Astrocyte of the cerebellum (primary cell): ENCODE data around the gene RNF44.

ENCODE experiments used
- DNase-seq: peaks from one replicate; pipeline ENCODE4 v3.0.0-alpha.2; 2011; ENCODE audit warnings: low read depth
- H3K4me3 ChIP-seq: 2 replicates; pipeline ENCODE4 v1.5.1; 2011; ENCODE audit warnings: mild to moderate bottlenecking, low read depth, low read length, moderate library complexity
- CTCF ChIP-seq: IDR thresholded peaks from 2 replicates; pipeline ENCODE4 v1.5.1; 2012; ENCODE audit warnings: low read length, low read depth, moderate library complexity, mild to moderate bottlenecking; ENCODE audit errors: missing control alignments
- in situ Hi-C: cut with HindIII; loops from 2 replicates; pipeline ENCODE4 v1.10.0; 2017; ENCODE audit warnings: low sequenced_read_pairs

The RNF44 gene

GRCh38 chr5:176545737-176546509, 8.7 kb upstream of the RNF44 start:
- no peak for DNase-seq
- TF ChIP-seq CTCF = no peak
- no peak overlapping the region for H3K4me3 ChIP-seq
- in situ Hi-C loops = no loop called here

- in situ Hi-C loops = no loop called here
- H3K4me3 ChIP-seq = no peak overlapping the region
- TF ChIP-seq CTCF = no peak
- DNase-seq = no peak
Observed at GRCh38 chr5:176545388-176545736, 8.2 kb upstream of the RNF44 start.

- DNase-seq = no peak
- TF ChIP-seq CTCF = no peak
- in situ Hi-C loops = no loop called here
- H3K4me3 ChIP-seq = peak overlapping the region; percentile 53
Observed at GRCh38 chr5:176543428-176544182, 6.4 kb upstream of the RNF44 start.

- no peak for DNase-seq
- in situ Hi-C loops = no loop called here
Observed at GRCh38 chr5:176542596-176543427, 5.6 kb upstream of the RNF44 start.

GRCh38 chr5:176542135-176542595, 5.0 kb upstream of the RNF44 start:
- no peak for TF ChIP-seq CTCF
- no peak for DNase-seq
- H3K4me3 ChIP-seq = peak overlapping the region; percentile 53
- in situ Hi-C loops = no loop called here

More at GRCh38 chr5:176542596-176543427, 5.6 kb upstream of the RNF44 start:
- peak overlapping the region; percentile 53 for H3K4me3 ChIP-seq
- no peak for TF ChIP-seq CTCF
